Measurements from ENCODE around the gene TSC2. TPM values are rescaled to one million over a fixed set of nuclear protein-coding genes. Genes with fewer than 3 reads are reported as not detected.

The TSC2 gene
- total RNA-seq, 1 donor from 2014 or later: 96.4 TPM

DNA sequence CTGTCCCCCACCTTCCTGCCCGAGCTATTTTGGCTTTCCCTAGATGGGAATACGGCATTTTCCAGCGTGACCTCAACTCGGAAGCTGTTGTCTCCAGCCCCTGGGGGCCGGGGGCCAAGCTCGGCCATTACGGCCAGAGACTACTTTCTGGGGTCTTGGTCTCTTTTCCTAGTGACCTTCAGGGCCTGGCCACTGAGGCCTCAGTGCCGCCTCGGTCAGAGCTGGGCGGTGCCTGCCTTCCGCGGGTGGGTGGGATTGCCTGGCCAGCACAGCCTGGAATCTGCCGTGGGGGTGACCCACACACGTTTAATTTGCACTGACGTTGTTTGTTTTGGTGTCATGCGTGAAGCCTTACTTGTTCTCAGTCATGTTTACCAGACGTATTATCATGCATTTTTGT is 29.2 kb downstream of the TSC2 start:
- Mint-ChIP-seq H3K36me3 (ENCODE audit: low read depth) (peaks cover 10% of the 10 kb centered on the region), H3K4me3 (no peak overlapping the region), H3K9me3 (no peaks in the 10 kb centered on the region), H3K27me3 (ENCODE audit: insufficient read depth) (no peaks in the 10 kb centered on the region), H3K27ac (no peak overlapping the region), H3K4me1 (ENCODE audit: low read depth) (no peaks in the 10 kb centered on the region)
- DNase-seq (ENCODE audit: low spot score): no peak
- intact Hi-C loops (cut with micrococcal nuclease): no loop called here

DNA sequence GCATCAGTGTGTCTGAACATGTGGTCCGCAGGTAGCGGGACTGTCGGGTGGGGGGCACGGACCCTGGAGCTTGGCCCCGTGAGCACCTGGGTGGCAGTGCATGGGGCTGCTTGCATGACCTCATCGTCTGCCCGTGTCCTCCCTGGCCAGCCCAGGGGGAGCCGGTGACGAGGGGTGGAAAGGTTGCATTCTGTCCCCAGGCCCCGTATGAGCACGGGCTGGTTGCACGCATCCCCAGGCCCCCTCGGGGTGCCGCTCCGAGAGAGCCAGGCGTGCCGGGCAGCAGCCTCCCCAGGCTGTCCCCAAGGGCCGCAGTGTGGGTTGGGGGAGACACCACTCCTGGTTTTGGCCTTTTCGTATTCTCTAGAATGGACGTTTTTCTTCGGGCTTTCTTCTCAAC is 29.9 kb downstream of the TSC2 start:
- no peaks in the 10 kb centered on the region for H3K27me3 Mint-ChIP-seq (ENCODE audit: insufficient read depth)
- peaks cover 9% of the 10 kb centered on the region for H3K36me3 Mint-ChIP-seq (ENCODE audit: low read depth)
- no peaks in the 10 kb centered on the region for H3K9me3 Mint-ChIP-seq
- no peak overlapping the region for H3K4me3 Mint-ChIP-seq
- H3K27ac Mint-ChIP-seq: no peak overlapping the region
- intact Hi-C loops (cut with micrococcal nuclease): no loop called here
- H3K4me1 Mint-ChIP-seq (ENCODE audit: low read depth): no peaks in the 10 kb centered on the region
- no peak for DNase-seq (ENCODE audit: low spot score)

DNA sequence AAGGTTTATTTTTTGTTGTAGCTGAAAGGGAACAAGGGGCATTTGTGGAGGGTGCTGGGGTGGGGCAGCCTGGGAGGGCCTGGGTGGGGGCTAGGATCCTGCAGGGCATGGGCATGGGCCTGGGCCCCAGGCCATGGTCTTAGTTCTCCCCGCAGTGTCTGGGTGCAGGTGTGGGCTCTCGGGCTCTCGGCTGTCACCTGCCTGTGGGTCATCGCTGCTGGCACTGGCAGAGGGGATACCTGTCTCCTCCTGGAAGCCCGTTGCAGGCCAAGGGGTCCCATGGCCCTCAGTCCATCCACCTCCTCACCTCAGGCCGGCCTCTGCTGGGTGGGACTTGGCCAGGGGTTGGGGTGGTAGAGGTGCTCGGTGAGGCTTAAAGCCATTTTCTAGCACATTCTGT is 30.3 kb downstream of the TSC2 start:
- intact Hi-C loops (cut with micrococcal nuclease): no loop called here
- Mint-ChIP-seq H3K36me3 (ENCODE audit: low read depth) (peaks cover 9% of the 10 kb centered on the region), H3K4me3 (no peak overlapping the region), H3K27ac (no peak overlapping the region), H3K4me1 (ENCODE audit: low read depth) (no peaks in the 10 kb centered on the region), H3K9me3 (no peaks in the 10 kb centered on the region), H3K27me3 (ENCODE audit: insufficient read depth) (no peaks in the 10 kb centered on the region)
- DNase-seq (ENCODE audit: low spot score): no peak

DNA sequence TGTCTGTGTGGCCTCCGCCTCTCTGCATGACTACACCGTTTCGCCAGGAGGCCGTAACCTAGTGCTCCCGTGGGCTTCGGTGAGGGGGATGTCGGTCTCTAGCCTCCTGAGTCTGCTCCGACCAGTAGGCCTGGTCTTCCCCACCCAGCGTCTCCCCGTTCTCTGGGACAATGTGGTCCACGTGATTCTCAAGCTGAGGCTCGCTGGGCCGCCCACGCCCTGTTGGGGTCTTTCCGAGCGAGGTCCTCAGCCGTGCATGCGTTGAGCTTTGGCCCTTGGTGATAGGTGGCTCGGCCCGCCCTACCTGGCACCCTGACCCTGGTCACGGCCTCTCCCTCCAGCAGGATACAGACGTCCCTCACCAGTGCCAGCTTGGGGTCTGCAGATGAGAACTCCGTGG is 30.9 kb downstream of the TSC2 start:
- no peak overlapping the region for H3K27ac Mint-ChIP-seq
- no peaks in the 10 kb centered on the region for H3K27me3 Mint-ChIP-seq (ENCODE audit: insufficient read depth)
- H3K9me3 Mint-ChIP-seq: no peaks in the 10 kb centered on the region
- no peak overlapping the region for H3K4me3 Mint-ChIP-seq
- no peak for DNase-seq (ENCODE audit: low spot score)
- intact Hi-C loops (cut with micrococcal nuclease): no loop called here
- H3K4me1 Mint-ChIP-seq (ENCODE audit: low read depth): no peaks in the 10 kb centered on the region
- peaks cover 9% of the 10 kb centered on the region for H3K36me3 Mint-ChIP-seq (ENCODE audit: low read depth)

DNA sequence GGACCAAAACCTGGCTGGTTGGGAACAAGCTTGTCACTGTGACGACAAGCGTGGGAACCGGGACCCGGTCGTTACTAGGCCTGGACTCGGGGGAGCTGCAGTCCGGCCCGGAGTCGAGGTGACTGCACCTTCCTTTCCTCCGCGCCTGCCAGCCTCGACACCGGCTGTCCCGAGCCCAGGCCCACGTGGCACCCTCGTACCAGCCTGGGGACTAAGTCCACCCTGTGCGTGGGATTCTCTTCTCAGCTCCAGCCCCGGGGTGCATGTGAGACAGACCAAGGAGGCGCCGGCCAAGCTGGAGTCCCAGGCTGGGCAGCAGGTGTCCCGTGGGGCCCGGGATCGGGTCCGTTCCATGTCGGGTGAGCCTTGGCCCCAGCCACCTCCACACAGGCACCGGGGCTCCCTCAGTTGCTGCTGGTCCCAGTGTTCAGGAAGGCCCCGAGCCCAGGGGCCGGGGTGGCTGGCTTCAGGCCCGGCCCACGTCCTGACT is 31.6 kb downstream of the TSC2 start:
- H3K9me3 Mint-ChIP-seq: no peaks in the 10 kb centered on the region
- H3K27me3 Mint-ChIP-seq (ENCODE audit: insufficient read depth): no peaks in the 10 kb centered on the region
- intact Hi-C loops (cut with micrococcal nuclease): no loop called here
- no peak overlapping the region for H3K4me3 Mint-ChIP-seq
- no peak overlapping the region for H3K27ac Mint-ChIP-seq
- no peak for DNase-seq (ENCODE audit: low spot score)
- no peaks in the 10 kb centered on the region for H3K4me1 Mint-ChIP-seq (ENCODE audit: low read depth)
- H3K36me3 Mint-ChIP-seq (ENCODE audit: low read depth): peaks cover 9% of the 10 kb centered on the region

DNA sequence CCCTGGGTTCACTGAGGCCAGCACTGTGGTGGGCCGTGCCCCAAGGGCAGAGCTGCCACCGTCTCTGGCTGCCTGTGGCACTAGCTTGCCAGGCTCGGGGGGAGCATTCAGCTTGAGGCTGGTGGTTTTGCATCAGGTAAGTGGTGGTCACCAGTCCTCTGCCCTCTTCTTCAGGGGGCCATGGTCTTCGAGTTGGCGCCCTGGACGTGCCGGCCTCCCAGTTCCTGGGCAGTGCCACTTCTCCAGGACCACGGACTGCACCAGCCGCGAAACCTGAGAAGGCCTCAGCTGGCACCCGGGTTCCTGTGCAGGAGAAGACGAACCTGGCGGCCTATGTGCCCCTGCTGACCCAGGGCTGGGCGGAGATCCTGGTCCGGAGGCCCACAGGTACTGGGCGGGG is 32.2 kb downstream of the TSC2 start:
- Mint-ChIP-seq H3K27me3 (ENCODE audit: insufficient read depth) (no peaks in the 10 kb centered on the region), H3K9me3 (no peaks in the 10 kb centered on the region), H3K27ac (no peak overlapping the region), H3K36me3 (ENCODE audit: low read depth) (peaks cover 6% of the 10 kb centered on the region), H3K4me1 (ENCODE audit: low read depth) (no peaks in the 10 kb centered on the region), H3K4me3 (no peak overlapping the region)
- no peak for DNase-seq (ENCODE audit: low spot score)
- intact Hi-C loops (cut with micrococcal nuclease): no loop called here

DNA sequence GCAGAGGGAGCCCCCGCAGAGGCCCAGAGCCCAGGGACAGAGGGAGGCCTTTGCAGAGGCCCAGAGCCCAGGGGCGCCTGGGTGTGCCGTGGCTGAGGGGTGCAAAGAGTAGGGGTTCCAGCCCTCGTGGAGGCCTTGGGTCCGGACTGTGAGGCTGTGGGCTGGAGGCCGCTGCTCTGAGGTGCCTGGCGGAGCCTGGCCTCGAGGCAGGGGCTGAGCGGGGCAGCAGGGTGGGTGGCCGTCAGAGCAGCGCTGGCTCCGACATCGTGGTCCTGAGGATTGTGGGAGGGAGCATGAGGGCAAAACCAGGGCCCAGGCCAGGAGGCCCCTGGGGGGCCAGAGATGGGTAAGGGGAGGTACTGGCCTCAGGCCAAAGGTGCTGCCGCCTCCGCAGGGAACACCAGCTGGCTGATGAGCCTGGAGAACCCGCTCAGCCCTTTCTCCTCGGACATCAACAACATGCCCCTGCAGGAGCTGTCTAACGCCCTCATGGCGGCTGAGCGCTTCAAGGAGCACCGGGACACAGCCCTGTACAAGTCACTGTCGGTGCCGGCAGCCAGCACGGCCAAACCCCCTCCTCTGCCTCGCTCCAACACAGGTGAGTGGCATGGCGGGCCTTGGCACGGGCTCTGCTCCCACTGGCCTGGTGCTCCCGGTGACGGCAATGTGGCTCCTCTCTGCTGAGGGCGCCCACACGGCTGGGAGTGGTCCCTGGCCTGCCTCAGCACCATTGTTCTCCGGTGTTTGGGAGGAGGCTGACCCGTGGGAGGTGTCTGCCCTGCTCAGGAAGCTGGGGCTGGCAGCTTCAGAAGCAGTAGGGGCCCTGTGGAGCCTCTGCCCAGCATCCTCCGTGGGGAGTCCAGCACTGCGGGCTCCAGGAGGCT is 33.7 kb downstream of the TSC2 start:
- Mint-ChIP-seq H3K36me3 (ENCODE audit: low read depth) (peaks cover 2% of the 10 kb centered on the region), H3K4me1 (ENCODE audit: low read depth) (no peaks in the 10 kb centered on the region), H3K9me3 (no peaks in the 10 kb centered on the region)

DNA sequence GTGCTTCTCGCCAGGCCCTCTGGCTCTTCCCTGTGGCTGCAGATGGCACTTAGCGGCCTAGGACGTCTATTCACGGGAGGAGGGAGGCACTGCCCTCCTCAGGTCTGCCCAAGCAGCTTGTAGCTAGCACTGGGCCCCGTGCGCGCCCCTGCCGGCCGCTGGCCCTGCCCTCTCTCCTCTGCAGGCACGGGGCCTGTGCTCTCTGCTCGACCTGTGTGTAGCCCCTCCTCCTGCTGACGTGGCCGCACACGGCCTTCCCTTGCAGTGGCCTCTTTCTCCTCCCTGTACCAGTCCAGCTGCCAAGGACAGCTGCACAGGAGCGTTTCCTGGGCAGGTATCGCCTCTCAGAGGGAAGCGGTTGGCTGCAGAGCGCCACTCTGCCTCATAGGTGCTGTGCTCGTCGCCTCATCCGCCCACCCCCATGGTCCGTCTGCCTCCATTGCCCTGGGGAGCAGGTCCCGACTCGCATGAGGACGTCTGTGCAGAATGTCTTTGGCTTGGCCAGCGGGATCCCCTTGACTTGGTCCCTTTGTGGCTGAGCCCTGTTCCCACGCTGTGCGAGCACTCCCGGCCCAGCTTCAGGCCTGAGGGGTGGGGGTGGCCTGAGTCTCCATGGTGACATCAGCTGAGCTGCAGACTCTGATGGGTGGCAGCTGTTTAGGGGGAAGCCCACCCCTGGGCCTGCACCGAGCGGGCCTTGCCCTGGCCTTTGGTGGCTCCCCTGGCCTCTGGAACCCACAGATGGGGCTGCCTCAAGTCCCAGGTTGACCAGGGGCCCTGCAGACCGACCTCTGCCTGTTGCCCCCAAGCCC is 34.6 kb downstream of the TSC2 start:
- Mint-ChIP-seq H3K9me3 (no peaks in the 10 kb centered on the region), H3K36me3 (ENCODE audit: low read depth) (peaks cover under 1% of the 10 kb centered on the region), H3K27ac (no peak overlapping the region), H3K4me1 (ENCODE audit: low read depth) (no peaks in the 10 kb centered on the region), H3K4me3 (no peak overlapping the region), H3K27me3 (ENCODE audit: insufficient read depth) (no peaks in the 10 kb centered on the region)
- intact Hi-C loops (cut with micrococcal nuclease): no loop called here
- DNase-seq (ENCODE audit: low spot score): no peak

More for the DNA sequence above, 33.7 kb downstream of the TSC2 start:
- Mint-ChIP-seq H3K27ac (no peak overlapping the region), H3K27me3 (ENCODE audit: insufficient read depth) (no peaks in the 10 kb centered on the region), H3K4me3 (no peak overlapping the region)
- intact Hi-C loops (cut with micrococcal nuclease): no loop called here
- DNase-seq (ENCODE audit: low spot score): no peak

DNA sequence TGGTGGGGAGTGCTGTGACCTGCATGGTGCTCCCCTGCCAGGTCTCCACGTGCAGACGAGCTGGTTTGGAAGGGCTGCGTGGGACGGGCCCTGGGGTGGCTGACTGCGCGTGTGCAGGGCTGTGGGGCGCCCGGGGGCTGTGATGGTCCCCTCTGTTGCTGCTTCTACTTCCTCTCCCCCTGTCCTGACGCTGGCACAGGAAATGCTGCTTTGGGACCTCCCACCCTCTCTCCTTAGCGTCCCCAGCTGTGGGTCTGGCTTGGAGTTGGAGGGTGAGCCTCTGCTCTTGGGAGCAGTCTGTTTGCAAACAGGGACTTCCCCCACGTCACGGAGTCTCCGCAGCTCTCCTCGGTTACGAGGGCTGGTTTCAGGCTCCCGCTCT is 35.2 kb downstream of the TSC2 start:
- Mint-ChIP-seq H3K9me3 (no peaks in the 10 kb centered on the region), H3K36me3 (ENCODE audit: low read depth) (no peaks in the 10 kb centered on the region), H3K4me3 (no peak overlapping the region), H3K27ac (no peak overlapping the region), H3K27me3 (ENCODE audit: insufficient read depth) (no peaks in the 10 kb centered on the region), H3K4me1 (ENCODE audit: low read depth) (no peaks in the 10 kb centered on the region)
- intact Hi-C loops (cut with micrococcal nuclease): no loop called here
- no peak for DNase-seq (ENCODE audit: low spot score)

DNA sequence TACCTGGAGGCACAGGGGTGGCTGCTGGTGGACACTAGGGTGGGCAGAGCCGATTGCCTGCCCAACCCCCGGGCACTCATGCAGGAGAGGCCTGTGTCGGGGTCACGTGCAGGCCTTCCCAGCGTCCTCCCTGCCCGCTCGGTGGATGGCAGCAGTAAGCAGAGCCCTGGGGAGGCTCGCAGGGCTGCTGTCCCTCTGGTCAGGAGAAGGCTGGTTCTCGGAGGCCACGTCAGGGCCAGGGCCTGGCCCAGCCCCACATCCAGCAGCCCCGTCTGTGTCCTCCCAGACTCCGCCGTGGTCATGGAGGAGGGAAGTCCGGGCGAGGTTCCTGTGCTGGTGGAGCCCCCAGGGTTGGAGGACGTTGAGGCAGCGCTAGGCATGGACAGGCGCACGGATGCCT is 35.6 kb downstream of the TSC2 start:
- H3K27ac Mint-ChIP-seq: no peak overlapping the region
- no peaks in the 10 kb centered on the region for H3K36me3 Mint-ChIP-seq (ENCODE audit: low read depth)
- intact Hi-C loops (cut with micrococcal nuclease): no loop called here
- no peak for DNase-seq (ENCODE audit: low spot score)
- no peak overlapping the region for H3K4me3 Mint-ChIP-seq
- H3K27me3 Mint-ChIP-seq (ENCODE audit: insufficient read depth): no peaks in the 10 kb centered on the region
- H3K9me3 Mint-ChIP-seq: no peaks in the 10 kb centered on the region
- no peaks in the 10 kb centered on the region for H3K4me1 Mint-ChIP-seq (ENCODE audit: low read depth)

DNA sequence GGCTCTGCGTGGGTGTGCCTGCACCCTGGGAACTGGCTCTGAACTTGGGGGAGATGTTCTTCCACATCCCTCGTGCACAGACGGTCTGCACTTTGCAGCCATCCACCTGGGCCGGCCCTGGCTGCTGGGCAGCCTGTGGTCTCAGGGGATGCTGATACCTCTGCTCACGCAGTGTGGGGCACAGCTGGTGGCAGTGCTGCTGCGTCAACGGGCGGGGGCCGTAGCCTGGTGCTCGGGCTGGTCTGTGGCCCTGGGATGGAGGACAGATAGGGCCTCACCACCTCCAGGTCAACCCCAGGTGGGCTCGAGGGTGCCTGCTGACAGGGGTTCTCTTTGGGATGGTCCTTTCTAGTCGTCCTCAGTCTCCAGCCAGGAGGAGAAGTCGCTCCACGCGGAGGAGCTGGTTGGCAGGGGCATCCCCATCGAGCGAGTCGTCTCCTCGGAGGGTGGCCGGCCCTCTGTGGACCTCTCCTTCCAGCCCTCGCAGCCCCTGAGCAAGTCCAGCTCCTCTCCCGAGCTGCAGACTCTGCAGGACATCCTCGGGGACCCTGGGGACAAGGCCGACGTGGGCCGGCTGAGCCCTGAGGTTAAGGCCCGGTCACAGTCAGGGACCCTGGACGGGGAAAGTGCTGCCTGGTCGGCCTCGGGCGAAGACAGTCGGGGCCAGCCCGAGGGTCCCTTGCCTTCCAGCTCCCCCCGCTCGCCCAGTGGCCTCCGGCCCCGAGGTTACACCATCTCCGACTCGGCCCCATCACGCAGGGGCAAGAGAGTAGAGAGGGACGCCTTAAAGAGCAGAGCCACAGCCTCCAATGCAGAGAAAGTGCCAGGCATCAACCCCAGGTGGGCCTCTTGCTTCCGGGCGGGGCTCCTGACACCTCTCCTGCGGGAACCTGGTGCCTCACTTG is 36.3 kb downstream of the TSC2 start:
- Mint-ChIP-seq H3K36me3 (ENCODE audit: low read depth) (peaks cover 1% of the 10 kb centered on the region), H3K9me3 (no peaks in the 10 kb centered on the region), H3K4me3 (no peak overlapping the region), H3K27me3 (ENCODE audit: insufficient read depth) (no peaks in the 10 kb centered on the region), H3K4me1 (ENCODE audit: low read depth) (no peaks in the 10 kb centered on the region), H3K27ac (no peak overlapping the region)
- no peak for DNase-seq (ENCODE audit: low spot score)
- intact Hi-C loops (cut with micrococcal nuclease): no loop called here

DNA sequence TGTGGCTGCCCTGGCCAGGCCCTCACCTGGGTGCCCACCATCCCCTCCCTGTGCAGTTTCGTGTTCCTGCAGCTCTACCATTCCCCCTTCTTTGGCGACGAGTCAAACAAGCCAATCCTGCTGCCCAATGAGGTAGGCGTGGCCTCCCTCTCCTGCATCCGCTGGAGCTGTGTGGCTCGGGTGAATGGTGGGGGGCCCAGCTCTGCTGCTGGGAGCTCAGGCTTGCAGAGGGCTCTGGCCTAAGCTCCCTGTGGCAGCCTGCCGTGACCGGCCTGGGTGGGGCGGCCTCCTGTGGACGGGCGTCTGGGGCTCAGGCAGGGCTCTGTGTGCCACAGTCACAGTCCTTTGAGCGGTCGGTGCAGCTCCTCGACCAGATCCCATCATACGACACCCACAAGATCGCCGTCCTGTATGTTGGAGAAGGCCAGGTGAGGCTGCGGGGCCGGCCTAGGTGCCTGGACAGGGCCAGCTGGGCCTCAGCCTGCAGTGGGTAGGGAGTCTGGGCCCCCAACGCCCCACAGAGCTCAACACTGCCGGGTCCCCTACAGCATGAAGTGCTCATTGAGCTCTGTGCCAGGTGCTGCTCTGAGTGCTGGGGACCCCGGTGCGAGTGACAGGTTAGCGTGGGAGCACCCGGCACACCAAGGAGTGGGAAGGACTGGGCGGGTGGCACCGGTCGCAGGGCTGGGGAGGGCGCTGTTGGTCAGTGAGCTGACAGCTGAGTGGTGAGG is 37.3 kb downstream of the TSC2 start:
- Mint-ChIP-seq H3K27ac (no peak overlapping the region), H3K4me1 (ENCODE audit: low read depth) (no peaks in the 10 kb centered on the region), H3K36me3 (ENCODE audit: low read depth) (peaks cover 2% of the 10 kb centered on the region), H3K9me3 (no peaks in the 10 kb centered on the region), H3K4me3 (no peak overlapping the region), H3K27me3 (ENCODE audit: insufficient read depth) (no peaks in the 10 kb centered on the region)
- no peak for DNase-seq (ENCODE audit: low spot score)
- intact Hi-C loops (cut with micrococcal nuclease): no loop called here

All from activated T-helper 1 cell treated with anti-CD3 and anti-CD28 coated beads, Interleukin-12 subunit alpha, Interleukin-12 subunit beta, Interleukin-2, Interleukin-4 antibody, amounts not matched to agents 30 ng/mL and 10 ng/mL and 1 ng/mL, durations not matched to agents 14 hours and 24 hours and 36 hours (primary cell).